ENCODE results near the gene CPNE8. TPM values are rescaled to one million over a fixed set of nuclear protein-coding genes. Genes with fewer than 3 reads are reported as not detected.

Gene CPNE8
- total RNA-seq, 1 donor from 2014 or later, result 2.2 TPM

DNA sequence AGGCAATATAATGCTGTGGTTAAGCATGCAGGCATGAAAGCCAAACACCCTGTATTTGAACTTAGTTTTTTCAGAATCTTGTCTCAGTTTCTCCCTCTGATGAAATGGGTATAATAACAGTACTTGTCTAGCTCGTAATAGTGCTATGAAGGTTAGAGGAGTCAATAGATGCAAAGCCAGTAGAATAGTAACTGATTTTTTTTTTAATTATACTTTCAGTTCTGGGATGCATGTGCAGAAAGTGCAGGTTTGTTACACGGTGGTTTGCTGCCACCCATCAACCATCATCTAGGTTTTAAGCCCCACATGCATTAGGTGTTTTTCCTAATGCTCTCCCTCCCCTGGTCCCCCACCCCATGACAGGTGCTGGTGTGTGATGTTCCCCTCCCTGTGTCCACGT, 87.4 kb downstream of the CPNE8 start:
- TF ChIP-seq, protein P1, sequence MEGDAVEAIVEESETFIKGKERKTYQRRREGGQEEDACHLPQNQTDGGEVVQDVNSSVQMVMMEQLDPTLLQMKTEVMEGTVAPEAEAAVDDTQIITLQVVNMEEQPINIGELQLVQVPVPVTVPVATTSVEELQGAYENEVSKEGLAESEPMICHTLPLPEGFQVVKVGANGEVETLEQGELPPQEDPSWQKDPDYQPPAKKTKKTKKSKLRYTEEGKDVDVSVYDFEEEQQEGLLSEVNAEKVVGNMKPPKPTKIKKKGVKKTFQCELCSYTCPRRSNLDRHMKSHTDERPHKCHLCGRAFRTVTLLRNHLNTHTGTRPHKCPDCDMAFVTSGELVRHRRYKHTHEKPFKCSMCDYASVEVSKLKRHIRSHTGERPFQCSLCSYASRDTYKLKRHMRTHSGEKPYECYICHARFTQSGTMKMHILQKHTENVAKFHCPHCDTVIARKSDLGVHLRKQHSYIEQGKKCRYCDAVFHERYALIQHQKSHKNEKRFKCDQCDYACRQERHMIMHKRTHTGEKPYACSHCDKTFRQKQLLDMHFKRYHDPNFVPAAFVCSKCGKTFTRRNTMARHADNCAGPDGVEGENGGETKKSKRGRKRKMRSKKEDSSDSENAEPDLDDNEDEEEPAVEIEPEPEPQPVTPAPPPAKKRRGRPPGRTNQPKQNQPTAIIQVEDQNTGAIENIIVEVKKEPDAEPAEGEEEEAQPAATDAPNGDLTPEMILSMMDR (IDR thresholded peaks at IDR 0.05), result no peak
- intact Hi-C loops (cut with micrococcal nuclease), result no loop called here
- H3K27ac Mint-ChIP-seq, result no peak overlapping the region
- no peaks in the 10 kb centered on the region for H3K9me3 Mint-ChIP-seq
- POLR2A ChIA-PET, result no interaction called here
- no peaks in the 10 kb centered on the region for H3K27me3 Mint-ChIP-seq
- H3K4me3 Mint-ChIP-seq, result no peak overlapping the region
- CTCF ChIA-PET, result no interaction called here
- no peaks in the 10 kb centered on the region for H3K36me3 Mint-ChIP-seq (ENCODE audit: low read depth)
- DNase-seq (no peak), ATAC-seq (ENCODE audit: low read depth) (no peak)
- H3K4me1 Mint-ChIP-seq, result peaks cover 2% of the 10 kb centered on the region

DNA sequence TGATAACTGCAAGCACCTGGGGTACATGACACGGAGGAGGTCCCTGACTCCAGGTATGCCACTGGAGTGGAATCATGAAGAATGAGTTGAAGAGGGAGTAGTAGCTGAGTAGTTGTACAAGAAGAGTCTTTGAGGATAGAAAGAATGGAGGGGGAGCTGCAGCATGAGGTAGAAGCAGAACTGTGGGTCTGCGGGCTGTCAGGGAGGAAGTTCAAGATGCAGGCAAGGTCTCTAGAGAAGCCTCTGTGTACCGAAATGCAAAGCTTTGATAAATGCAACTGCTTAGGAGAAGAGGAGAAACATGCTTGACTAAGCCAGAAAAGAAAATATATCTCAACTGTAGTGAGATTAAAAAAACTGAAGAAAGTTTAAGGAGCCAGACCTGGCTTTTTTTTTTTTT, 91.5 kb downstream of the CPNE8 start:
- no peak overlapping the region for H3K27ac Mint-ChIP-seq
- TF ChIP-seq, protein P1 (IDR thresholded peaks at IDR 0.05), result no peak
- DNase-seq, result no peak
- no peak overlapping the region for H3K4me3 Mint-ChIP-seq
- H3K27me3 Mint-ChIP-seq, result no peaks in the 10 kb centered on the region
- CTCF ChIA-PET, result no interaction called here
- POLR2A ChIA-PET, result no interaction called here
- H3K36me3 Mint-ChIP-seq (ENCODE audit: low read depth), result no peaks in the 10 kb centered on the region
- no peak for ATAC-seq (ENCODE audit: low read depth)
- intact Hi-C loops (cut with micrococcal nuclease), result no loop called here
- peaks cover 2% of the 10 kb centered on the region for H3K4me1 Mint-ChIP-seq
- peaks cover 6% of the 10 kb centered on the region for H3K9me3 Mint-ChIP-seq

DNA sequence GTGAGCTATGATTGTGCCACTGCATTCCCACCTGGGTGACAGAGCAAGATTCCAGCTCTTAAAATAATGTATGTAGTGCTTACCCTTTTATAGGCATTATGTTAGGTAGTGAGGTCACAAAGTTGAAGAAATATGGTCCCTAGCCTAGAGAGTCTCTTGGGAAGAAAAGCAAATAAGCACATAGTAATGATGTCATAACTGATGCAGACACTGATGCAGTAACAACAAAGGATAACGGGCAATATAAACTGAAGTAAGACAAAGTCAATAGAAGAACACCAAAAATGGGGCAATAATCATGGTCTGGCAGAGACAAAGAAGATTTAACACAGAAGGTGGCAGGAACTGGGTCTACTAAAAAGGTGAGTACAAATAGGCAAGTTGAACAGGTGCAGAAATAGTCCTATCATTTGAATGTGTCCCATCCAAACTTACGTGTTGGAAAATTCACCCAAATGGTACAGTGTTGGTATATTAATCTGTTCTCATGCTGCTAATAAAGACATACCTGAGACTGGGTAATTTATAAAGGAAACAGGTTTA, 93.5 kb downstream of the CPNE8 start:
- ChIA-PET CTCF (no interaction called here), POLR2A (no interaction called here)
- Mint-ChIP-seq H3K4me1 (peaks cover 2% of the 10 kb centered on the region), H3K9me3 (peaks cover 6% of the 10 kb centered on the region), H3K27ac (no peak overlapping the region), H3K27me3 (no peaks in the 10 kb centered on the region), H3K36me3 (ENCODE audit: low read depth) (no peaks in the 10 kb centered on the region), H3K4me3 (no peak overlapping the region)
- intact Hi-C loops (cut with micrococcal nuclease), result no loop called here
- ATAC-seq (ENCODE audit: low read depth), result no peak
- TF ChIP-seq, protein P1 (IDR thresholded peaks at IDR 0.05), result no peak
- no peak for DNase-seq

DNA sequence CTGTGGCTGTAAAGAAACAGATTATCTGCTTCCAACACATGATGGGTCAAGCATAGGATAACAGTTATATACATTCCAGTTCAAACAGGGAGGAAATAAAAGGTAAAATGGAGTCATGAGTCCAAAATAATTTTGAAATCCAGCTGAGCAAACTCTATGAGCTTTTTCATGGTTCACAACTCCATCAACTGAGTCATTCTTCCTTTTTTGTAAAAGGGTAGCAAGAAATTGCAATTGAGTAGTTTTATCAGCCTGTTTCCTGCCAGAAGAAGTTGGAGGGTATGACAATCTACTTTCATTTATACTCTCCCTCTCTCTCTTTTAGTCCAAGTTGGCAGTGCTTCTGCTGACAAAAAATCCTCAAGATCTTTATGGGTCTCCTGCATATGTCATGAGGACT, 95.6 kb downstream of the CPNE8 start:
- POLR2A ChIA-PET, result no interaction called here
- intact Hi-C loops (cut with micrococcal nuclease), result no loop called here

DNA sequence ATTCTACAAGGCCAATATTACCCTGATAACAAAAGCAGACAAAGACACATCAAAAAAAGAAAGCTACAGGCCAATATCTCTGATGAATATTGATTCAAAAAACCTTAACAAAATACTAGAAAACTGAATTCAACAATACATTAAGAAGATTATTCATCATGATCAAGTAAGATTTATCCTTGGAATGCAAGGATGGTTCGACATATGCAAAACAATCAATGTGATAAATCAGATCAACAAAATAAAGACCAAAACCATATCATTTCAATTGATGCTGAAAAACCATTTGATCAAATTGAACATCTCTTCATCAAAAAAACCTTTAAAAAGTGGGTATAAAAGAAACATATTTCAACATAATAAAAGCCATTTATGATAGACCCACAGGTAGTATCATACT, 117.3 kb downstream of the CPNE8 start:
- intact Hi-C loops (cut with micrococcal nuclease), result no loop called here
- no peaks in the 10 kb centered on the region for H3K4me1 Mint-ChIP-seq
- H3K4me3 Mint-ChIP-seq, result no peak overlapping the region
- DNase-seq, result no peak
- H3K27ac Mint-ChIP-seq, result no peak overlapping the region
- TF ChIP-seq, protein P1 (IDR thresholded peaks at IDR 0.05), result no peak
- H3K9me3 Mint-ChIP-seq, result peaks cover 31% of the 10 kb centered on the region
- ATAC-seq (ENCODE audit: low read depth), result no peak
- no peaks in the 10 kb centered on the region for H3K27me3 Mint-ChIP-seq
- ChIA-PET POLR2A (no interaction called here), CTCF (no interaction called here)
- H3K36me3 Mint-ChIP-seq (ENCODE audit: low read depth), result no peaks in the 10 kb centered on the region

More for the DNA sequence above, 95.6 kb downstream of the CPNE8 start:
- H3K9me3 Mint-ChIP-seq, result peaks cover 6% of the 10 kb centered on the region
- no peak for DNase-seq
- no peaks in the 10 kb centered on the region for H3K27me3 Mint-ChIP-seq
- ATAC-seq (ENCODE audit: low read depth), result no peak
- CTCF ChIA-PET, result no interaction called here
- no peaks in the 10 kb centered on the region for H3K36me3 Mint-ChIP-seq (ENCODE audit: low read depth)
- TF ChIP-seq, protein P1 (IDR thresholded peaks at IDR 0.05), result no peak
- H3K4me3 Mint-ChIP-seq, result no peak overlapping the region
- peaks cover 2% of the 10 kb centered on the region for H3K4me1 Mint-ChIP-seq
- H3K27ac Mint-ChIP-seq, result no peak overlapping the region

All from activated B cell treated with CpG ODN at 0.5 μM for 24 hours (primary cell).